Measurements from ENCODE around the gene VPS4A.

- TF ChIP-seq, protein P1, sequence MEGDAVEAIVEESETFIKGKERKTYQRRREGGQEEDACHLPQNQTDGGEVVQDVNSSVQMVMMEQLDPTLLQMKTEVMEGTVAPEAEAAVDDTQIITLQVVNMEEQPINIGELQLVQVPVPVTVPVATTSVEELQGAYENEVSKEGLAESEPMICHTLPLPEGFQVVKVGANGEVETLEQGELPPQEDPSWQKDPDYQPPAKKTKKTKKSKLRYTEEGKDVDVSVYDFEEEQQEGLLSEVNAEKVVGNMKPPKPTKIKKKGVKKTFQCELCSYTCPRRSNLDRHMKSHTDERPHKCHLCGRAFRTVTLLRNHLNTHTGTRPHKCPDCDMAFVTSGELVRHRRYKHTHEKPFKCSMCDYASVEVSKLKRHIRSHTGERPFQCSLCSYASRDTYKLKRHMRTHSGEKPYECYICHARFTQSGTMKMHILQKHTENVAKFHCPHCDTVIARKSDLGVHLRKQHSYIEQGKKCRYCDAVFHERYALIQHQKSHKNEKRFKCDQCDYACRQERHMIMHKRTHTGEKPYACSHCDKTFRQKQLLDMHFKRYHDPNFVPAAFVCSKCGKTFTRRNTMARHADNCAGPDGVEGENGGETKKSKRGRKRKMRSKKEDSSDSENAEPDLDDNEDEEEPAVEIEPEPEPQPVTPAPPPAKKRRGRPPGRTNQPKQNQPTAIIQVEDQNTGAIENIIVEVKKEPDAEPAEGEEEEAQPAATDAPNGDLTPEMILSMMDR (optimal IDR thresholded peaks at IDR 0.05 in 1 of 3, IDR thresholded peaks at IDR 0.05 in 1 of 3, conservative IDR thresholded peaks at IDR 0.05 in 1 of 3; ENCODE audit: extremely low read depth in 1 of 3, insufficient read depth in 2 of 3, low read length in 3 of 3), result no peak
- TF ChIP-seq EZH2 (IDR thresholded peaks at IDR 0.05; ENCODE audit: low read length), result no peak
Measured at GRCh38 chr16:69351309-69352027, 40.3 kb downstream of the VPS4A start, which contains the start of gene TMED6.
